Fibroblast of lung (primary cell): ENCODE measurements around the gene ZNF385B. TPM values are rescaled to one million over a fixed set of nuclear protein-coding genes. Genes with fewer than 3 reads are reported as not detected.

Experiments
- DNase-seq, 2 donors: peaks; one replicate each; pipeline versions ENCODE4 v3.0.0 to v3.0.0-alpha.2; 2010; ENCODE audit warnings: low read depth in 2 of 2
- H2AFZ ChIP-seq: 2 replicates; pipeline ENCODE4 v1.5.1; 2012; ENCODE audit warnings: low read length, control low read depth, inconsistent platforms
- H3K27ac ChIP-seq: 2 replicates; pipeline ENCODE4 v1.5.1; 2011; ENCODE audit warnings: low read length, control low read depth; ENCODE audit not compliant: insufficient read depth
- H3K27me3 ChIP-seq: 2 replicates; pipeline ENCODE4 v1.5.1; 2011; ENCODE audit warnings: mild to moderate bottlenecking, low read length; ENCODE audit not compliant: control insufficient read depth, insufficient read depth
- H3K36me3 ChIP-seq: 2 replicates; pipeline ENCODE4 v1.5.1; 2011; ENCODE audit warnings: low read length; ENCODE audit not compliant: control insufficient read depth, insufficient read depth
- H3K4me1 ChIP-seq: 2 replicates; pipeline ENCODE4 v1.5.1; 2011; ENCODE audit warnings: low read length; ENCODE audit not compliant: control insufficient read depth, insufficient read depth; ENCODE audit errors: extremely low read depth
- H3K4me2 ChIP-seq: 2 replicates; pipeline ENCODE4 v1.5.1; 2011; ENCODE audit warnings: low read length, control low read depth; ENCODE audit not compliant: insufficient read depth; ENCODE audit errors: extremely low read depth
- H3K4me3 ChIP-seq, 4 experiments: fragments of 200-600 bp in 1 of 4; sonication (generic) in 1 of 4; replicated peaks in 1 of 4; 2 replicates each; pipeline ENCODE4 v1.5.1; 2011 to 2016; ENCODE audit warnings: low read length in 4 of 4, low read depth in 3 of 4, mild to moderate bottlenecking in 3 of 4, control low read depth in 2 of 4, inconsistent platforms in 1 of 4, mixed read lengths in 1 of 4; ENCODE audit not compliant: insufficient read depth in 1 of 4; ENCODE audit errors: control extremely low read depth in 1 of 4
- H3K79me2 ChIP-seq: 2 replicates; pipeline ENCODE4 v1.5.1; 2012; ENCODE audit warnings: mild to moderate bottlenecking, low read length, inconsistent platforms; ENCODE audit not compliant: control insufficient read depth, insufficient read depth
- H3K9ac ChIP-seq: 2 replicates; pipeline ENCODE4 v1.5.1; 2011; ENCODE audit warnings: mild to moderate bottlenecking, low read length, control low read depth; ENCODE audit not compliant: insufficient read depth
- H3K9me3 ChIP-seq: 2 replicates; pipeline ENCODE4 v1.5.1; 2012; ENCODE audit warnings: low read depth, low read length; ENCODE audit not compliant: control insufficient read depth, insufficient read depth
- H4K20me1 ChIP-seq: 2 replicates; pipeline ENCODE4 v1.5.1; 2011; ENCODE audit warnings: low read length; ENCODE audit not compliant: control insufficient read depth, insufficient read depth; ENCODE audit errors: extremely low read depth
- CTCF ChIP-seq, 2 donors: IDR thresholded peaks in 1 of 2; conservative IDR thresholded peaks in 1 of 2; 1 replicate in 1 of 2; 2 replicates in 1 of 2; pipeline ENCODE4 v1.5.1; 2011 to 2012; ENCODE audit warnings: low read length in 2 of 2, control low read depth in 1 of 2, inconsistent platforms in 1 of 2, low read depth in 1 of 2, mild to moderate bottlenecking in 1 of 2
- EZH2 ChIP-seq: IDR thresholded peaks from 2 replicates; pipeline ENCODE4 v1.5.1; 2012; ENCODE audit warnings: low read length, control low read depth, mild to moderate bottlenecking; ENCODE audit errors: missing control alignments
- polyA plus RNA-seq, 2 donors: library from polyadenylated mRNA; depleted of rRNA in 1 of 2; stranded (reverse) in 1 of 2; unstranded in 1 of 2; fragments of >200 nt; gene quantifications; 2 replicates each; pipeline ENCODE4 v1.2.1, GENCODE V29; 2011 to 2012; ENCODE audit warnings: missing spikeins in 1 of 2
- total RNA-seq: library from RNA; depleted of rRNA; stranded (reverse); fragments of >200 nt; gene quantifications from 2 replicates; pipeline ENCODE4 v1.2.1, GENCODE V29; 2014

Gene ZNF385B
- total and polyA plus RNA-seq, 2 donors (not counting 1 experiment from before 2014, with no cell fraction given) = 0.06 TPM; not detected in 1

GRCh38 chr2:179606141-179606540 lies 255.3 kb downstream of the ZNF385B start:
- no peak for TF ChIP-seq EZH2
- TF ChIP-seq CTCF (conservative IDR thresholded peaks at IDR 0.05 in 1 of 2, IDR thresholded peaks at IDR 0.05 in 1 of 2; ENCODE audit: low read depth in 1 of 2, low read length in 2 of 2) = no peak

GRCh38 chr2:179605341-179605740 lies 256.1 kb downstream of the ZNF385B start:
- no peak overlapping the region for H3K4me2 ChIP-seq
- no peaks in the 10 kb centered on the region for H3K79me2 ChIP-seq
- no peaks in the 10 kb centered on the region for H3K27me3 ChIP-seq
- H2AFZ ChIP-seq = no peak overlapping the region
- H3K9me3 ChIP-seq = no peaks in the 10 kb centered on the region
- no peaks in the 10 kb centered on the region for H3K36me3 ChIP-seq
- H3K9ac ChIP-seq = no peak overlapping the region
- H3K4me1 ChIP-seq = no peaks in the 10 kb centered on the region
- no peak for DNase-seq
- no peak for TF ChIP-seq CTCF (conservative IDR thresholded peaks at IDR 0.05 in 1 of 2, IDR thresholded peaks at IDR 0.05 in 1 of 2; ENCODE audit: low read depth in 1 of 2, low read length in 2 of 2)
- TF ChIP-seq EZH2 = no peak
- H4K20me1 ChIP-seq = no peaks in the 10 kb centered on the region
- no peak overlapping the region for H3K27ac ChIP-seq
- H3K4me3 ChIP-seq = no peak overlapping the region

More at GRCh38 chr2:179606141-179606540, 255.3 kb downstream of the ZNF385B start:
- Histone ChIP-seq H4K20me1 (no peaks in the 10 kb centered on the region), H3K27me3 (no peaks in the 10 kb centered on the region), H3K36me3 (no peaks in the 10 kb centered on the region), H3K9me3 (no peaks in the 10 kb centered on the region), H3K27ac (no peak overlapping the region), H3K9ac (no peak overlapping the region), H3K4me3 (no peak overlapping the region), H3K4me1 (no peaks in the 10 kb centered on the region), H3K79me2 (no peaks in the 10 kb centered on the region), H3K4me2 (no peak overlapping the region), H2AFZ (no peak overlapping the region)
- DNase-seq = no peak

DNA sequence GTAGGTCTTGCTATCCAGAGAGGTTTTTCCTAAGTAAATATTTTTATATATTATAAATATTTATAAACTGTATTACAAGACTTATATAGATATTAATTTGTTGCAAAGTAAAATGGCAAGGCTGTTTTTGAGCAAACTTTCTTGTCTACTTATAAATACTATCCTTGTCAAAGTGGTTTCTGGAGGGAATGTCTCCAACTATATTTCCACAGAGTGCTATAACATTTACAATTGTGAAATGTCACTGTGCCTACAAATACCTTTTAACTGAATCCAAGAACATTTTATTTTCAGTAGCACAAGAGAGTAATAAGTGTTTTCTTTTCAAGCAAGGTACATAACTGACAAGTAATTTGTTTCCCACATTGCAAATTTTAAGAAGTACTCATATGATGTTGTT lies 256.8 kb downstream of the ZNF385B start:
- DNase-seq = no peak
- Histone ChIP-seq H3K4me2 (no peak overlapping the region), H4K20me1 (no peaks in the 10 kb centered on the region), H3K9ac (no peak overlapping the region), H3K27ac (no peak overlapping the region), H3K79me2 (no peaks in the 10 kb centered on the region), H3K36me3 (no peaks in the 10 kb centered on the region), H2AFZ (no peak overlapping the region), H3K27me3 (no peaks in the 10 kb centered on the region), H3K4me3 (no peak overlapping the region), H3K9me3 (no peaks in the 10 kb centered on the region), H3K4me1 (no peaks in the 10 kb centered on the region)
- no peak for TF ChIP-seq CTCF (conservative IDR thresholded peaks at IDR 0.05 in 1 of 2, IDR thresholded peaks at IDR 0.05 in 1 of 2; ENCODE audit: low read depth in 1 of 2, low read length in 2 of 2)
- no peak for TF ChIP-seq EZH2
